Stimulated activated CD8-positive, alpha-beta memory T cell treated with anti-CD3 and anti-CD28 coated beads, Interleukin-15, amount 100 ng/mL, for 1 hour (primary cell): Measurements from ENCODE around the gene SYNE2.
"Not testable (repeated sequence)": the region's sequence is repeated elsewhere in the genome, so short reads cannot be mapped to it uniquely, and the experiment has no call there.

Source experiments
- DNase-seq: peaks from one replicate; pipeline ENCODE4 v3.0.0-alpha.2; 2020; ENCODE audit warnings: low read depth

The SYNE2 gene

DNA sequence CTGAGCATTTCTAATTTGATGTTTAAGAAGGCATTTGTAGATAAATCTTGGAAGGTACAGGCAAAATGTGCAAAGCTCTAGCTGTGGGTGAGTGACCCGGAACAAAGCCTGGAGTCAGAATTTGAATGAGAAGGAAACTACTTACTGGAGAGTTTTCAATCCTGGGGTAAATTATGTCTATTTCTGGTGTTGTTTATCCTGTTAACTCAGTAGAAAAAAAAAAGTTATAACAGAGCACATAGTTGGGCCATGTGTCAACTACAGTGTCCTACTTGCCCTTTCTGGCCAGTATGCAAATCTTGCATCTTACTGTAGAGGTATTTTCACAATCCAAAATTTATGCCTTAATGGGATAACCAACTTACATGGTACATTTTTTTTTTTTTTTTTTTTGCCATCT, 182.3 kb downstream of the SYNE2 start:
- no peak for DNase-seq

GRCh38 chr14:64037869-64038745, 185.3 kb downstream of the SYNE2 start:
- not testable (repeated sequence) for DNase-seq

- DNase-seq = no peak
Observed at GRCh38 chr14:64038841-64039542, 186.2 kb downstream of the SYNE2 start.

- no peak for DNase-seq
Observed at GRCh38 chr14:64040044-64040443, 187.2 kb downstream of the SYNE2 start.

- not testable (repeated sequence) for DNase-seq
Observed at GRCh38 chr14:64043296-64043695, 190.5 kb downstream of the SYNE2 start.

- DNase-seq = no peak
Observed at GRCh38 chr14:64045091-64045490, 192.3 kb downstream of the SYNE2 start.

DNA sequence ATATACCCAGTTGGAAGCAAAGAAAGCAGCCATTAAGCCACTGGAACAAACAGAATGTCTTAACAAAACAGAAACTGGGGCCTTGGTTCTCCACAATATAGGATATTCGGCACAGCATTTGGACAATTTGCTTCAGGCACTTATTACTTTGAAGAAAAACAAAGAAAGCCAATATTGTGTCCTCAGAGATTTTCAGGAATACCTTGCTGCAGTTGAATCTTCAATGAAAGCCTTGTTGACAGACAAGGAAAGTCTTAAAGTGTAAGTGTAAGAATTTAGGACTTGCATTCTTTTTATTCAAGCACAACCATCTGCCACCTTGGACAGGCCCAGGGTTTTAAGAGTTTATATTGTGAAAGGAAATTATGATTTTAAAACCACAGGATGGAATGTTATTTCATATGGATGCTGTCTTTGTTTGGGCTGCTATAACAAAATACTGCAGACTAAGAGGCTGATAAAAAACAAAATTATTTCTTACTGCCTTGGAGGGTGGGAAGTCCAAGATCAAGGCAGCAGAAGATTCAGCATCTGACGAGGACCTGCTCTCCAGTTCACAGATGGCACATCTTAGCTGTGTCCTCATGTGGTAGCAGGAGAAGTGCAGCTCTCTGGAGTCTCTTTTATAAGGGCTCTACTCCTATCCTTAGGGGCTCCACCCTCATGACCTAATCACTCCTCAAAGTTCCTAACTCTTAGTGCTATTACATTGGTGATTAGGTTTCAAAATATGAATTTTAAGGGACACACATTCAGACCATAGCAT, 197.0 kb downstream of the SYNE2 start:
- DNase-seq = no peak

DNA sequence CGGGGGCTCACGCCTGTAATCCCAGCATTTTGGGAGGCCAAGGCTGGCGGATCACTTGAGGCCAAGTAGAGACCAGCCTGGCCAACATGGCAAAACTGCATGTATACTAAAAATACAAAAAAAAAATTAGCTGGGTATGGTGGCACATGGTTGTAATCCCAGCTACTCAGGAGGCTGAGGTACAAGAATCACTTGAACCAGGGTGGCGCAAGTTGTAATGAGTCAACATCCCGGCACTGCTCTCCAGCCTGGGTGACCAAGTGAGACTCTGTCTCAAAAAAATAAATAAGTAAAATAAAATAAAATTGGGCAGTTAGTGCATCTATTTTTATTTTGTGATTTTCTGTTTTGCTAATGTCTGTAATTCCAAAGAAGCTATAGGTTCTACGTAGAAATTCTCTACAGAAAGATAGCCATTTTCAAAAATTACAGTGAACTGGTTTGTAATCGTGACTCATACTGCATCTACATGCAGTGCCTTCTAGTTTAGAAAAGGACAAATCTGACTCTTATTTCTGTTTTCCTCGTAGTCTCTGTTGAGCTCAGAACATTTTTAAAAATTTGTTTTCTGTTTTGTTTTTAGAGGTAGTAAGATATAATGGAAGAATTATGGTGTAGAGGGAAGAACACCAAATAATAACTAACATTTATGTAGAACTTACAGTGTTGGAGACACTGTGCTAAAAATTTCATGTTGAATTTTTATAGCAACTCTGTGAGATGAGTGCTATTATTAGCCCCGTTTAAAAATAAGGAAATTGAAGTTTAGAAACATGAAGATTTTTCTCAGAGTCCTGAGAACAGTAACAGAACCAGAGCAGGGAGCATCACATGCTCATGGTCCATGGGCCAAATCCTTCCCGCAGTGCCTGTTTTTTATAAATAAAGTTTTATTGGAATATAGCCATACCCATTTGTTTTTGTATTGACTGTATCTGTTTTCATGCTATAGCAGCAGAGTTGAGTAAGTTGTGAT, 201.2 kb downstream of the SYNE2 start:
- no peak for DNase-seq

GRCh38 chr14:64059454-64060198, 206.8 kb downstream of the SYNE2 start:
- DNase-seq = no peak

- DNase-seq = no peak
Observed at GRCh38 chr14:64060199-64060545, 207.4 kb downstream of the SYNE2 start.

DNA sequence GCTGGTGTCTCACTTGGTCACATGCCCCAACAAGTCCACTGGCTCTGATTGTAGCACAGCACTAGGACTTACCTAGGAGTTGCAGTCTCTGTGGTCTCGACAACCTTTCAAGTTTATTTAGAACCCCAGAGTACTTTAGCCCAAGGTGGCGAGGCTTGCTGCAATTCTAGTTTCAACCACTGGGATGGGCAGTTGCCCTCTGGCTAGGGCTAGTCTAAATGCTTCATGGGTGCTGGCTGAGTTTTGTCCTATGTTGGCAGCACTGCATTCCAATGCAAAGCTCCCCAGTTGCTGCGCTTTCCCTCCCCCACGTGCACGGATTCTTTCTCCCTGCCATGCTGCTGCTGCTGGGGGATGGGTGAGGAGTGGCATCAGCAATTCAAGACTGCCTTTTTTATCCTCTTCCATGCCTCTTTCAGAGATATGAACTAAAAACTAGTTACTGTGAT, 207.9 kb downstream of the SYNE2 start:
- DNase-seq = no peak

DNA sequence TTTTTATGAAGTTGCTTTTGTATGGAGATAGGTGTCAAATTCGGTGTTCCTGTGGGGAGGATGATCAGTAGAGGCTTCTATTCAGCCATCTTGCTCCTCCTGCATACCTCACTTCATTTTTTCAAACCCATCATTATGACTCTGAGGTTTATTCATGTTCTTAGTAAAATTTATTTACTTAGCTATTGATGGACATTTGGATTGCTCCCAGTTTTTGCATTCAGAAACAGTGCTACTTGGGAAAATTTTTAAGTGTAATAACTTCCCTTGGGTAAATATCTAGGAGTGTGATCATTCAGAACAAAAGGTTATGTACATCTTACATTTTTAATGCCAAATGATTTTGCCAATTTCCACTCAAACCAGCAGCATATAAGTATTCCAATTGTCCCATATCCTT, 208.3 kb downstream of the SYNE2 start:
- no peak for DNase-seq

- no peak for DNase-seq
Observed at GRCh38 chr14:64061706-64062105, 208.9 kb downstream of the SYNE2 start.

- no peak for DNase-seq
Observed at GRCh38 chr14:64062381-64063115, 209.7 kb downstream of the SYNE2 start.

DNA sequence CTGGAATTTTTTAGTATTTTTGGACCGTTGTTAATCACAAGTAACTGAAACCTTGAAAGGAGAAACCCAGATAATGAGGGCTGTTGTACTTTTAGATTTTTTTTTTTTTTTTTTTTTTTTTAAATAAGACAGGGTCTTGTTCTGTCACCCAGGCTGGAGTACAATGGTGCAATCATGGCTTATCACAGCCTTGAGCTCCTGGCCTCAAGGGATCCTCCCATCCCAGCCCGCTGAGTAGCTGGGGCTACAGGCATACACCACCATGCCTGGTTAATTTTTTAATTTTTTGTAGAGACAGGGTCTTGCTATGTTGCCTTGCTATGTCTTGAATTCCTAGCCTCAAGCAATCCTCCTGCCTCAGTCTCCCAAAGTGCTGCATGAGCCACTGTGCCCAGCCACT, 211.6 kb downstream of the SYNE2 start:
- DNase-seq = no peak

- DNase-seq = no peak
Observed at GRCh38 chr14:64069634-64070359, 217.0 kb downstream of the SYNE2 start.

- no peak for DNase-seq
Observed at GRCh38 chr14:64074961-64075612, 222.3 kb downstream of the SYNE2 start.

DNA sequence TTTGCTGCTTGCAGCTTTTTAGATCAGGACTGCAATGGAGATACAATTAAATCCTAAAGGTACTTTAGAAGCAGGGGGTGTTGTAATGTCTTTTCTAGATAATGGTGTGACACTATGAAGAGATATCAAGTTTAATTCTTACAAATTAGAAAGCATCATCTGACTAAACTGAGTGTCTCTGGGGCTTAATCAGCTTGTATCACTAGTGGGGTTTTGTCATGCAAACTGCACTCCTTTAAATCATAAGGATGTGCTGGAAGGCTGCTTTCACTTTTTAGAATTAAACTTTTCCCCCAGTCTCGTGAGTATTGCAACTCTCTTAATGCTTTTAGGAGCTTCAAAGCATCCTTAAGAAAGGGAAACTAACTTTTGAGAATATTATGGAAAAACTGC, 222.8 kb downstream of the SYNE2 start:
- DNase-seq = no peak

DNA sequence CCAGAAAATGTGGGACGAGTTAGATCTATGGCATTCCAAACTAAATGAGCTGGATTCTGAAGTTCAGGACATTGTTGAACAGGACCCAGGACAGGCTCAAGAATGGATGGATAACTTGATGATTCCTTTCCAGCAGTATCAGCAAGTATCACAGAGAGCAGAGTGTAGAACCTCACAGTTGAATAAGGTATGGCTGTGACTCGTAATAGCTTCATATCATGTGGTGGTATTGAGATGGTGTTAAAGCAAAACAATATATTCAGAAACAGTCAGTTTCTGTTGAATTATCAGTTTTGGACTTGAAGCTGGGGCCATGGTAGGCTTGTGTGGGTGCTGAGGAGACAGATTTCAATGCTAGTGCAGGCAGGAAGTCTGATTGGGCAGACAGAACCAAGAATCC, 227.6 kb downstream of the SYNE2 start:
- DNase-seq = no peak
